Measurements from ENCODE around the gene XIRP1. TPM values are rescaled to one million over a fixed set of nuclear protein-coding genes. Genes with fewer than 3 reads are reported as not detected.
"Not testable (repeated sequence)": the region's sequence is repeated elsewhere in the genome, so short reads cannot be mapped to it uniquely, and the experiment has no call there.

The XIRP1 gene
- total and polyA plus RNA-seq, 3 donors from 2014 or later: 0.24 to 2.8 (median 0.37) TPM

DNA sequence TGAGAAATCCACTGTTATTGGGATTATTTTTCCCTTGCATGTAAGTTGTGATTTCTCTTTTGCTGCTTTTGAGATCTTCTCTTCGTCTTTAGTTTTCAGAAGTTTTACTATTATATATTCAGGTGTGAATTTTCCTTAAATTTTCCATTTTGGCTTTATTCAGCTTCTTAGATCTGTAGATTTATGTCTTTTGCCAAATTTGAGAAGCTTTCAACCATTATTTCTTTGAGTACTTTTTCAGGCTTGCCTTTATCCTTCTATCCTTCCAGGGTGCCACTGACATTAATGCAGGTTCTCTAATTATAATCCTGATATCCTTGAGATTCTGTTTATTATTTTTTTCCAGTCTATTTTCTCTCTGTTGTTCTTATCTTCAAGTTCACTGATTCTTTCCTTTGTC lies 38.1 kb upstream of the XIRP1 start:
- no peak for DNase-seq
- Histone ChIP-seq H3K4me3 (no peak overlapping the region), H3K4me1 (no peaks in the 10 kb centered on the region), H3K36me3 (ENCODE audit: low read depth, missing control alignments) (no peaks in the 10 kb centered on the region), H3K27ac (no peak overlapping the region), H3K9me3 (no peaks in the 10 kb centered on the region), H3K27me3 (no peaks in the 10 kb centered on the region)
- no peak for TF ChIP-seq CTCF (IDR thresholded peaks at IDR 0.05)
- no peak for TF ChIP-seq POLR2A (IDR thresholded peaks at IDR 0.05)
- 97 to 100% methylated on average over 1 of the region's 1 CpG for WGBS, 2 donors
- intact Hi-C loops (cut with DNase I; ENCODE audit: low total_unique reads): no loop called here

DNA sequence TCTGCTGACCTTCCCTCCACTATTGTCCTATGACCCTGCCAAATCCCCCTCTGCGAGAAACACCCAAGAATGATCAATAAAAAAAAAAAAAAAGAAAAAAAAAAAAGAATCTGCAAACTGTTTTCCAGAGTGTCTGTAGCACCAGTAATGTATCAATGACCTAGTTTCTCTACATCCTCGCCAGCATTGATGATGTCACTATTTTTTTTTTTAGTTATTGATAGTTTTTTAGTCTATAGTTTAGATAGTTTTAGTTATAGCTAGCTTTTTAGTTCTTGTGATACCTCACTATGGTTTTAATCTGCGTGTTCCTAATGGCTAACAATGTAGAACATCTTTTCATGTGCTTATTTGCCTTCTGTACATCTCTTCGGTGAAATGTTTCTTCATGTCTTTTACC lies 36.1 kb upstream of the XIRP1 start:
- Histone ChIP-seq H3K4me3 (no peak overlapping the region), H3K27ac (no peak overlapping the region), H3K36me3 (ENCODE audit: low read depth, missing control alignments) (no peaks in the 10 kb centered on the region), H3K4me1 (no peaks in the 10 kb centered on the region), H3K9me3 (no peaks in the 10 kb centered on the region), H3K27me3 (no peaks in the 10 kb centered on the region)
- TF ChIP-seq CTCF (IDR thresholded peaks at IDR 0.05) (no peak), POLR2A (IDR thresholded peaks at IDR 0.05) (no peak)
- DNase-seq: no peak
- 67 to 73% methylated on average over 4 of the region's 4 CpGs for WGBS, 2 donors
- intact Hi-C loops (cut with DNase I; ENCODE audit: low total_unique reads): no loop called here

- H3K9me3 ChIP-seq; DNase-seq; intact Hi-C loops (cut with DNase I; ENCODE audit: low total_unique reads); H3K4me1 ChIP-seq; H3K27ac ChIP-seq; H3K27me3 ChIP-seq; H3K36me3 ChIP-seq (ENCODE audit: low read depth, missing control alignments): not testable (repeated sequence)
- 85% methylated on average over 17 of the region's 32 CpGs; no CpG with 5 or more reads in 1 of the 2 donors for WGBS, 2 donors
- H3K4me3 ChIP-seq: peak overlapping the region in 1 of 2 donors; percentile 20
Observed at GRCh38 chr3:39227596-39227995, 35.2 kb upstream of the XIRP1 start.

DNA sequence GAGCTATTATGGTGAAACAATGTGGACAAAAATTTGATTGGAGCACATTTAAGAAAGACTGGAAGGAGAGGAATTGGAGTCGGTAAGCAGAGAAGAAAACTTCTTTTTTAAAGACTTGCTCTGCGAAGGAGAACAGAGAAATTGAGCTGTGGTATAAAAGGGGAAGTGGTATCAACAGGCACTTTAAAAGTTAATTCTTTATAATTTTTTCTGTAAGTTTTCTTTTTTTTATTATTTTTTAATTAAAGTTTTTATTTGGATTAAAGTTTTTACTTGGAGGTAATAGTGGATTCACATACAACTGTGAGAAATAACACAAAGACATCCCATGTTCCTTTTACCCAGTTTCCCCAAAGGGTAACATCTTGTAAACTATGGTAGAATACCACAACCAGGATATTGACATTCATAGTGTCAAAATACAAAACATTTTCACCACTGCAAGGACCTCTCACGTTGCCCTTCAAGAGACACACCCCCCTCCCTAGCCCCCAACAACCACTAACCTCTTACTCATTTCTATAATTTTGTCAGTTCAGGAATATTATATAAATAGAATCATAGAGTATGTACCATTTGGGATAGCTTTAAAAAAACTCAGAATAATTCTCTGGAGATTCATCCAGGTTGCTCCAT lies 33.8 kb upstream of the XIRP1 start:
- no peak for DNase-seq
- no peaks in the 10 kb centered on the region for H3K36me3 ChIP-seq (ENCODE audit: low read depth, missing control alignments)
- no peak for TF ChIP-seq POLR2A (IDR thresholded peaks at IDR 0.05)
- intact Hi-C loops (cut with DNase I; ENCODE audit: low total_unique reads): no loop called here
- H3K27ac ChIP-seq: no peak overlapping the region
- no peaks in the 10 kb centered on the region for H3K4me1 ChIP-seq
- WGBS, 2 donors: 43 to 51% methylated on average over 3 of the region's 3 CpGs
- H3K9me3 ChIP-seq: no peaks in the 10 kb centered on the region
- no peaks in the 10 kb centered on the region for H3K27me3 ChIP-seq
- H3K4me3 ChIP-seq: no peak overlapping the region

- intact Hi-C loops (cut with DNase I; ENCODE audit: low total_unique reads): no loop called here
- no peaks in the 10 kb centered on the region for H3K27me3 ChIP-seq
- no peaks in the 10 kb centered on the region for H3K4me1 ChIP-seq
- 82 to 94% methylated on average over 2 of the region's 2 CpGs for WGBS, 2 donors
- H3K9me3 ChIP-seq: no peaks in the 10 kb centered on the region
- no peak for DNase-seq
- no peaks in the 10 kb centered on the region for H3K36me3 ChIP-seq (ENCODE audit: low read depth, missing control alignments)
- no peak overlapping the region for H3K4me3 ChIP-seq
- TF ChIP-seq CTCF (IDR thresholded peaks at IDR 0.05): no peak
- TF ChIP-seq POLR2A (IDR thresholded peaks at IDR 0.05): no peak
- no peak overlapping the region for H3K27ac ChIP-seq
Observed at GRCh38 chr3:39224288-39224687, 31.9 kb upstream of the XIRP1 start.

DNA sequence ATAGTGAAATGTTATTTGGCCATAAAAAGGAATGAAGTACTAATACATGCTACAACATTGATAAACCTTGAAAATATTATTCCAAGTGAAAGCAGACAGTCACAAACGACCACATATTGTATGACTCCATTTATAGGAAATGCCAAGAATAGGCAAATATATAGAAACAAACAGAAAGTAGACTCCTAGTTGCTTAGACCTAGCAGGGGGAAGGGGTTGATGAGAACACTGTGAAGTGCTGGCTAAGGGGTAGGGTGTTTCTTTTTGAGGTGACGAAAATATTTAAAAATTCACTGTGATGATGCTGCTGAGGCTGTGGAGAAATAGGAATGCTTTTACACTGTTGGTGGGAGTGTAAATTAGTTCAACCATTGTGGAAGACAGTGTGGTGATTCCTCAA lies 30.5 kb upstream of the XIRP1 start:
- Histone ChIP-seq H3K36me3 (ENCODE audit: low read depth, missing control alignments) (no peaks in the 10 kb centered on the region), H3K4me3 (no peak overlapping the region), H3K4me1 (no peaks in the 10 kb centered on the region), H3K9me3 (no peaks in the 10 kb centered on the region), H3K27ac (no peak overlapping the region), H3K27me3 (no peaks in the 10 kb centered on the region)
- no peak for TF ChIP-seq CTCF (IDR thresholded peaks at IDR 0.05)
- TF ChIP-seq POLR2A (IDR thresholded peaks at IDR 0.05): no peak
- WGBS, 2 donors: 84 to 95% methylated on average over 2 of the region's 2 CpGs
- no peak for DNase-seq
- intact Hi-C loops (cut with DNase I; ENCODE audit: low total_unique reads): no loop called here
